Loucy (cell line): ENCODE results near the gene ALOX12B.

Experiments used
- CTCF ChIP-seq: fragments of 200-600 bp; sonication (generic); conservative IDR thresholded peaks from 2 replicates; pipeline ENCODE4 v1.5.1; 2014; ENCODE audit warnings: mild to moderate bottlenecking, antibody characterized with exemption, low read length
- EZH2phosphoT487 ChIP-seq: fragments of 200-600 bp; IDR thresholded peaks from 2 replicates; pipeline ENCODE4 v1.6.1; 2018; ENCODE audit warnings: antibody characterized with exemption, mild to moderate bottlenecking, moderate library complexity, borderline replicate concordance

GRCh38 chr17:8064561-8065019 is 22.9 kb downstream of the ALOX12B start:
- no peak for TF ChIP-seq CTCF
- TF ChIP-seq EZH2phosphoT487: no peak
